HG02852 (cell line): ENCODE data around the gene MCF2.
"Not testable (repeated sequence)": the region's sequence is repeated elsewhere in the genome, so short reads cannot be mapped to it uniquely, and the experiment has no call there.

ENCODE experiments used
- ATAC-seq: cut with Tn5 transposase; IDR thresholded peaks from one replicate; pipeline ENCODE4 v1.9.1; 2021; ENCODE audit warnings: mild to moderate bottlenecking, moderate library complexity; ENCODE audit not compliant: unreplicated experiment

The MCF2 gene, protein sequence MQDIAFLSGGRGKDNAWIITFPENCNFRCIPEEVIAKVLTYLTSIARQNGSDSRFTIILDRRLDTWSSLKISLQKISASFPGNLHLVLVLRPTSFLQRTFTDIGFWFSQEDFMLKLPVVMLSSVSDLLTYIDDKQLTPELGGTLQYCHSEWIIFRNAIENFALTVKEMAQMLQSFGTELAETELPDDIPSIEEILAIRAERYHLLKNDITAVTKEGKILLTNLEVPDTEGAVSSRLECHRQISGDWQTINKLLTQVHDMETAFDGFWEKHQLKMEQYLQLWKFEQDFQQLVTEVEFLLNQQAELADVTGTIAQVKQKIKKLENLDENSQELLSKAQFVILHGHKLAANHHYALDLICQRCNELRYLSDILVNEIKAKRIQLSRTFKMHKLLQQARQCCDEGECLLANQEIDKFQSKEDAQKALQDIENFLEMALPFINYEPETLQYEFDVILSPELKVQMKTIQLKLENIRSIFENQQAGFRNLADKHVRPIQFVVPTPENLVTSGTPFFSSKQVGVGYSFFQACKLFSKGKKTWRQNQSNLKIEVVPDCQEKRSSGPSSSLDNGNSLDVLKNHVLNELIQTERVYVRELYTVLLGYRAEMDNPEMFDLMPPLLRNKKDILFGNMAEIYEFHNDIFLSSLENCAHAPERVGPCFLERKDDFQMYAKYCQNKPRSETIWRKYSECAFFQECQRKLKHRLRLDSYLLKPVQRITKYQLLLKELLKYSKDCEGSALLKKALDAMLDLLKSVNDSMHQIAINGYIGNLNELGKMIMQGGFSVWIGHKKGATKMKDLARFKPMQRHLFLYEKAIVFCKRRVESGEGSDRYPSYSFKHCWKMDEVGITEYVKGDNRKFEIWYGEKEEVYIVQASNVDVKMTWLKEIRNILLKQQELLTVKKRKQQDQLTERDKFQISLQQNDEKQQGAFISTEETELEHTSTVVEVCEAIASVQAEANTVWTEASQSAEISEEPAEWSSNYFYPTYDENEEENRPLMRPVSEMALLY

GRCh38 chrX:139708067-139708466 is at the start of gene MCF2:
TSS of gene MCF2 (minus strand) at chrX:139708167. CDS start at chrX:139651744, 56,423 bp downstream.
- no peak for ATAC-seq

GRCh38 chrX:139751053-139751452 is 43.1 kb upstream of the MCF2 start:
- ATAC-seq = no peak

- ATAC-seq = no peak
Observed at GRCh38 chrX:139750390-139750789, 42.4 kb upstream of the MCF2 start.

DNA sequence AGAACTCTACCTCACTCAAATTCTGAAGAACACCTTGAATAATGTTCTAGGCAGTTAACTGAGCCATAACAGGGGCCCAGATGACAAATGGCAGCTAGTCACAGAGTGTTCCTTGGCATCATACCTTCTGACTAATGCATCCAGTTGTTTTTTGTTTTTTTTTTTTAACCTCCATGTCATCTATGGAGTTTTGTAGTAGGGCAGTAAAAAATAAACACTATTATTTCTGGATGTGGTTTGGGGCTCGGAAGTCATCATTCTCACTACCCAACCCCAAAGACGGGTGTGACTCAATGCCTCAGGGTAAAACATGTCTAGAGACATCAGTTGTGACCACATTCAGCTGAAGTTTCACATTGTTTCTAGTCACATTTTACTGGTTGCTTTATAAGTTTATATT is 31.2 kb upstream of the MCF2 start:
- ATAC-seq = peak; percentile 91

GRCh38 chrX:139738581-139738980 is 30.6 kb upstream of the MCF2 start:
- no peak for ATAC-seq

GRCh38 chrX:139736151-139736550 is 28.2 kb upstream of the MCF2 start:
- no peak for ATAC-seq

DNA sequence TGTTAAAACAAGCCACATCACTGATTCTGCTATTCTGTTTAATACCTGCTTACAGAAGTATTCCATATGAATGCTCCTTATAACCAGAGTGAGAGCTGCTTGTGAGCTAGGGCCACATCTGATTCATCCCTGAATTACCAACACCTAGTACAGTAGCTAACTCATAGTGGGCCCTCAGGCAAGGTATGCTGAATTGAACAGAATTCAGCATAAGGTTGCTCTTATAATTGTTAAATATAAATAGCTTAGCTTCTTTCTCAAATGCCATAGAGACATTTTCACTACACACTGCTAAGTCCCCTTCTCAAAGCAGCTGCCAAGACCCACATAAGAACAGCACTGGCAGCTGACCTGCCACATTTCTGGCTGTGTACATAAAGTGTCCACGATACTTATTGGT is 27.0 kb upstream of the MCF2 start:
- no peak for ATAC-seq

- peak; percentile 96 for ATAC-seq
Observed at GRCh38 chrX:139725720-139726119, 17.8 kb upstream of the MCF2 start.

DNA sequence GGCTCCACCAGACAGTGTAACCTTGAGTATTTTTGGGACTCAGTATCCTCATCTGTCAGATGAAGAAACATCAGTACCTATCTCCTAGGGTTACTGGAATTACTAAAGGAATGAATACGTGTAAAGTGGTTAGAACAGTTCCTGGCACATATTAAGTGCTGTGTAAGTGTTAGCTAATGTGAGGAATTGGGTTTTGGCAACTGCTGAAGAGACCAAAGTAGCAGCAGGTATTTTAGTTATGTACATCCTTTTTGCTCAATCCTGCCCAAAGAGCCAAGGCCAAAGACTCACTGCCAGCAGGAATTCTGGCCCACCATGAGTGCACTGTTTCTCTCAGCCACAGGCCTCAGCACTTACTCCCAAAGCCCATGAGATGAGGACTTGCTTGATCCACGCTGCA is 16.7 kb upstream of the MCF2 start:
- ATAC-seq = no peak

- ATAC-seq = no peak
Observed at GRCh38 chrX:139720979-139721378, 13.0 kb upstream of the MCF2 start.

GRCh38 chrX:139720136-139720535 is 12.2 kb upstream of the MCF2 start:
- ATAC-seq = no peak

DNA sequence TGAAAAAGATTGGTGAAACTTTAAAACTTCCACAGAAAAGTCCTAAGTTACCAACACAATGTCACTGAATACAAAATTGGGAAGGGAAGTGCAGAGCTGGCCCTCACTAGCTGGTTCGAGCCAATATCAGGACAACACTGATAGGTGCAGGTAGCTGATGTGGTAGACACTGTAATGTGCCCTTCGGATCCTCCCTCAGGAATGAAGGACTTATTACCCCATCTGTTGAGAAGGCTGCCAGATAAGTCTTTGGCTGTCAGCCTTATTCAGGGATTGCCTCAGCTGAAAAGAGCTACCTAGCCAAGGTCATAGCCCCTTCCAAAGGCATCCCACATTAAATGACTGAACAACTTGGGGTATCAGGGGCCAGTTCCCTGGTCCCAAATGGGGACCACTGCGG is 5.3 kb downstream of the MCF2 start:
- no peak for ATAC-seq

DNA sequence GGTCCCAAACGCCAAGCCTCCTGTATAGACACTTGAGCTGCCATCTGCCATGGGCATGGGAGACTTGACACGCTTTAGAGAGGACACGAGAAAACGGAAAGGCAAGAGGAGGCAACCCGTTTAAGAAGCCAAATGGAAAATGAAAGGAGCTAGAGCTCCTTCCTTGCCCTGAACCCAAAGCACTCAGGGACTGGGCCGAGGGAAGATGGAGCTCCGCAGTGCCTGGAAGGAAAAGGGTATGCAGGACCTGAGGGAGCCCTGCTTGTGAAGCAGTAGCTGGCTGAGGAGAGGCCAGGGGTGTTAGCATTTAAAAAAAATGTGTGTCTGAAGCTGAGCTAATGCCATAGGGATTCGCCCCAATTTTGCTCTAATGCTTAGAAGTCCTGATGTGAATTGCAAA is 15.1 kb downstream of the MCF2 start:
- ATAC-seq = no peak

- no peak for ATAC-seq
Observed at GRCh38 chrX:139692506-139692849, 15.5 kb downstream of the MCF2 start.

- no peak for ATAC-seq
Observed at GRCh38 chrX:139691843-139692505, 16.0 kb downstream of the MCF2 start.

GRCh38 chrX:139691493-139691842 is 16.5 kb downstream of the MCF2 start:
- no peak for ATAC-seq

- not testable (repeated sequence) for ATAC-seq
Observed at GRCh38 chrX:139685175-139685574, 22.8 kb downstream of the MCF2 start.

DNA sequence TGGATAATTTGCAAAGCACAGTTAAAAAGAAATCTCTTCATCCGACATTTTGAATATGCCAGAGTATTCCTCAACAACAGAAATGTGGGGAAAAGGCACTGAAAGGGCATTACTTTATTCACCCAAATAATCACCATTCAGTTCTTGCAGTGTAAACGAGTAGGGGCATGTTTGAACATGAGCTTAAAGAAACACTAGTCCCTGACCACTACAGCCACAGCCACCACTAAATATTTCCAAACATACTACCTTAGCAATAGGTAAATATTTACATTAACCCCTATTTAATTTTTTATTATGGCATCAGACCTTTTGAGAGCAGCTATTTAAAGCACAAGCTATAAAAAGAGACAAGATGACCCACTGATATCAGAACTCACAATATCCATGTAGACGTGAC is 27.6 kb downstream of the MCF2 start:
- no peak for ATAC-seq

- ATAC-seq = peak; percentile 95
Observed at GRCh38 chrX:139647597-139647996, 60.4 kb downstream of the MCF2 start.

GRCh38 chrX:139642241-139642927 is 65.6 kb downstream of the MCF2 start:
- ATAC-seq = no peak

DNA sequence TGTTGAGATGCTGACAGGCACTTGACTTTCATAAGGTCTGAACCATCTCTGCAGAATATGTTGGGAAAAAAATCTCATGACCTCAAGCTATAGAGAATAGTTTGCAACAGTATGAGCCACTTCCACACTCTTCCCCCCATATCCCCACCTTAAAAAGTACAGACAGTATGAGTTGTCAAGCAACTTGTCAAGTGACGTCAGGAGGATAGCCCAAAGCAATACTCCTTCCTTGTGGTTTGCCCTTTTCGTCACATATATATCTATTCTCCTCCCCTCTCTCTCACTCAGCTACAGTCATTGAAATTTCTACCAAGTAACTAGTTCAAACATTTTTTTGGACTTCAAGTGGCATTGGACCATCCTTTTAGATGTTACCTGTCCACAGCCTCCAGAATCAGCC is 67.7 kb downstream of the MCF2 start:
- ATAC-seq = no peak
